MCF 10A (cell line): ENCODE results near the gene APOBEC2. TPM values are rescaled to one million over a fixed set of nuclear protein-coding genes. Genes with fewer than 3 reads are reported as not detected.

Experiments
- BruUV-seq: library from RNA; stranded (reverse); fragments of 400-500 nt; replicated peaks from 2 replicates; lab custom pipeline; 2021; lab: Mats Ljungman, UMichigan
- CTCF ChIA-PET: fragments of 300-600 bp; sonication (Branson Sonifier 250); formaldehyde crosslinking; extraction: SDS; loops from one replicate; lab custom pipeline; 2021; ENCODE audit warnings: antibody characterized with exemption, inconsistent platforms; lab: Yijun Ruan, JAX
- POLR2A ChIA-PET: fragments of 300-600, 350-650 bp; sonication (Branson Sonifier 250); formaldehyde crosslinking; extraction: SDS; loops from one replicate; lab custom pipeline; 2020; ENCODE audit warnings: antibody characterized with exemption, inconsistent platforms; lab: Yijun Ruan, JAX
- DNase-seq: peaks from one replicate; pipeline ENCODE4 v3.0.0-alpha.2; 2018; ENCODE audit not compliant: unreplicated experiment
- H3K27ac Mint-ChIP-seq: one replicate; pipeline ENCODE4 v1.8.0; 2022; ENCODE audit warnings: mild to moderate bottlenecking, low read depth, mixed read lengths; ENCODE audit not compliant: unreplicated experiment
- H3K27me3 Mint-ChIP-seq: one replicate; pipeline ENCODE4 v1.8.0; 2022; ENCODE audit warnings: mixed read lengths; ENCODE audit not compliant: insufficient read depth, unreplicated experiment
- H3K36me3 Mint-ChIP-seq: one replicate; pipeline ENCODE4 v1.8.0; 2022; ENCODE audit warnings: mild to moderate bottlenecking, moderate library complexity, mixed read lengths; ENCODE audit not compliant: insufficient read depth, unreplicated experiment
- H3K4me1 Mint-ChIP-seq: one replicate; pipeline ENCODE4 v1.8.0; 2022; ENCODE audit warnings: mixed read lengths; ENCODE audit not compliant: insufficient read depth, unreplicated experiment
- H3K4me3 Mint-ChIP-seq: one replicate; pipeline ENCODE4 v1.8.0; 2022; ENCODE audit warnings: mild to moderate bottlenecking, moderate library complexity, mixed read lengths; ENCODE audit not compliant: unreplicated experiment
- H3K9me3 Mint-ChIP-seq: one replicate; pipeline ENCODE4 v1.8.0; 2022; ENCODE audit warnings: mixed read lengths; ENCODE audit not compliant: unreplicated experiment
- CTCF ChIP-seq: fragments of 200-600 bp; IDR thresholded peaks from one replicate; pipeline ENCODE4 v1.8.0; 2022; ENCODE audit warnings: antibody characterized with exemption, mild to moderate bottlenecking; ENCODE audit not compliant: unreplicated experiment
- intact Hi-C: fragments of 100-400 bp; cut with micrococcal nuclease; formaldehyde crosslinking; loops from 2 replicates; pipeline ENCODE4 v1.14.1; 2022
- total RNA-seq: library from RNA; stranded (reverse); gene quantifications from 2 replicates; pipeline ENCODE4 v1.2.3, GENCODE V29; 2022

APOBEC2 gene
- total RNA-seq, 1 experiment from 2014 or later = not detected

- CTCF ChIA-PET = interaction anchor here (0.6 to 1.1 kb wide), 4 partner anchors 20 to 223 kb away, joined by 3 to 5 read pairs (median 4); partner anchors contain the start of gene UNC5CL
- no peaks in the 10 kb centered on the region for H3K27me3 Mint-ChIP-seq
- POLR2A ChIA-PET = interaction anchor here (0.7 to 1.5 kb wide), 14 partner anchors 11 to 1645 kb away, joined by 3 to 9 read pairs (median 3); no protein-coding TSS in a partner anchor
- H3K27ac Mint-ChIP-seq = peak within 1 kb of the TSS; percentile 95
- DNase-seq = no peak
- no peaks in the 10 kb centered on the region for H3K9me3 Mint-ChIP-seq
- peaks cover 32% of the 10 kb centered on the region for H3K4me1 Mint-ChIP-seq
- H3K4me3 Mint-ChIP-seq = peak within 1 kb of the TSS; percentile 85
- no peak for TF ChIP-seq CTCF
- no TSS peak for BruUV-seq
- intact Hi-C loops = loop anchor here (5.0 kb wide), 2 partner anchors 109 to 1726 kb away; no protein-coding TSS in a partner anchor
- H3K36me3 Mint-ChIP-seq = peaks cover 22% of the 10 kb centered on the region
These were observed 19.8 kb downstream of the APOBEC2 start, which contains the start of gene NFYA for GRCh38 chr6:41072836-41073202. TSS of gene NFYA (plus strand) at chr6:41072974. CDS start at chr6:41079090, 6,116 bp downstream.

- intact Hi-C loops = loop anchor here (5.0 kb wide), 2 partner anchors 109 to 1726 kb away; no protein-coding TSS in a partner anchor
- Mint-ChIP-seq H3K36me3 (peaks cover 20% of the 10 kb centered on the region), H3K27me3 (no peaks in the 10 kb centered on the region), H3K4me3 (peak overlapping the region; percentile 85), H3K27ac (peak overlapping the region; percentile 95), H3K9me3 (no peaks in the 10 kb centered on the region), H3K4me1 (peaks cover 37% of the 10 kb centered on the region)
- peak; percentile 85 for DNase-seq
- BruUV-seq = no TSS peak
- ChIA-PET POLR2A (interaction anchor here (0.8 to 1.5 kb wide), 8 partner anchors 10 to 247 kb away, joined by 3 to 9 read pairs (median 4); no protein-coding TSS in a partner anchor), CTCF (interaction anchor here (0.6 to 1.0 kb wide), 2 partner anchors 34 to 223 kb away, joined by 3 to 5 read pairs; partner anchors contain the start of gene UNC5CL)
- TF ChIP-seq CTCF = peak; percentile 23
These were observed 20.4 kb downstream of the APOBEC2 start for GRCh38 chr6:41073203-41073967.

- H3K9me3 Mint-ChIP-seq = no peaks in the 10 kb centered on the region
- CTCF ChIA-PET = interaction anchor here (0.6 to 2.6 kb wide), 3 partner anchors 46 to 456 kb away, joined by 3 to 19 read pairs (median 8); no protein-coding TSS in a partner anchor
These were observed 21.1 kb downstream of the APOBEC2 start for GRCh38 chr6:41073968-41074691.

More at GRCh38 chr6:41073968-41074691, 21.1 kb downstream of the APOBEC2 start:
- H3K4me1 Mint-ChIP-seq = peaks cover 41% of the 10 kb centered on the region
- peaks cover 20% of the 10 kb centered on the region for H3K36me3 Mint-ChIP-seq
- POLR2A ChIA-PET = interaction anchor here (0.6 to 1.7 kb wide), 7 partner anchors 10 to 1912 kb away, joined by 3 to 11 read pairs (median 3); no protein-coding TSS in a partner anchor
- no peaks in the 10 kb centered on the region for H3K27me3 Mint-ChIP-seq
- H3K4me3 Mint-ChIP-seq = peak overlapping the region; percentile 85
- TSS peak; percentile 55 for BruUV-seq
- intact Hi-C loops = loop anchor here (5.0 kb wide), 2 partner anchors 108 to 1727 kb away; no protein-coding TSS in a partner anchor
- TF ChIP-seq CTCF = no peak
- H3K27ac Mint-ChIP-seq = peak overlapping the region; percentile 89
- peak; percentile 49 for DNase-seq
